Liver (tissue), 9 donors: ENCODE results near the gene EPHA6. TPM values are rescaled to one million over a fixed set of nuclear protein-coding genes. Genes with fewer than 3 reads are reported as not detected.
"Not testable (repeated sequence)": the region's sequence is repeated elsewhere in the genome, so short reads cannot be mapped to it uniquely, and the experiment has no call there.

Experiments used
- DNase-seq: peaks from one replicate; pipeline ENCODE4 v3.0.0-alpha.2; 2017; ENCODE audit warnings: low spot score
- H3K27ac ChIP-seq, 2 donors: one replicate each; pipeline ENCODE4 v1.7.0; 2013; ENCODE audit warnings: inconsistent platforms in 2 of 2, low read length in 2 of 2, control low read depth in 1 of 2, low read depth in 1 of 2, mild to moderate bottlenecking in 1 of 2
- H3K27me3 ChIP-seq, 4 donors: one replicate each; pipeline versions ENCODE4 v1.6.1 to v1.7.0; 2013; ENCODE audit warnings: low read length in 3 of 4, inconsistent platforms in 1 of 4, mild to moderate bottlenecking in 1 of 4, moderate library complexity in 1 of 4; ENCODE audit not compliant: control insufficient read depth in 4 of 4, insufficient read depth in 4 of 4
- H3K36me3 ChIP-seq, 4 donors: one replicate each; pipeline versions ENCODE4 v1.6.1 to v1.7.0; 2013; ENCODE audit warnings: low read length in 3 of 4, mild to moderate bottlenecking in 3 of 4, low read depth in 1 of 4, moderate library complexity in 1 of 4; ENCODE audit not compliant: control insufficient read depth in 4 of 4, insufficient read depth in 3 of 4
- H3K4me1 ChIP-seq, 4 donors: one replicate each; pipeline versions ENCODE4 v1.6.1 to v1.7.0; 2013; ENCODE audit warnings: low read length in 3 of 4, mild to moderate bottlenecking in 3 of 4, moderate library complexity in 1 of 4; ENCODE audit not compliant: control insufficient read depth in 4 of 4, insufficient read depth in 4 of 4
- H3K4me3 ChIP-seq, 3 donors: one replicate each; pipeline versions ENCODE4 v1.6.1 to v1.7.0; 2013; ENCODE audit warnings: low read length in 3 of 3, control low read depth in 1 of 3, low read depth in 1 of 3, mild to moderate bottlenecking in 1 of 3
- H3K9ac ChIP-seq, 2 donors: one replicate each; pipeline ENCODE4 v1.7.0; 2013; ENCODE audit warnings: low read length in 2 of 2, mild to moderate bottlenecking in 2 of 2, moderate library complexity in 2 of 2, control low read depth in 1 of 2, low read depth in 1 of 2
- H3K9me3 ChIP-seq, 4 donors: one replicate each; pipeline versions ENCODE4 v1.6.1 to v1.7.0; 2013; ENCODE audit warnings: low read length in 3 of 4; ENCODE audit not compliant: control insufficient read depth in 4 of 4
- ATF3 ChIP-seq: IDR thresholded peaks from 2 replicates; pipeline ENCODE4 v1.6.1; 2016; ENCODE audit warnings: antibody characterized with exemption
- EGR1 ChIP-seq, 2 donors: IDR thresholded peaks; 2 replicates each; pipeline ENCODE4 v1.6.1; 2016 to 2018; ENCODE audit warnings: antibody characterized with exemption in 2 of 2, low read depth in 2 of 2
- FOXA1 ChIP-seq: IDR thresholded peaks from 2 replicates; pipeline ENCODE4 v1.6.1; 2016; ENCODE audit warnings: antibody characterized with exemption
- FOXA2 ChIP-seq: IDR thresholded peaks from 2 replicates; pipeline ENCODE4 v1.6.1; 2016; ENCODE audit warnings: antibody characterized with exemption
- GABPA ChIP-seq, 2 donors: IDR thresholded peaks in 1 of 2; conservative IDR thresholded peaks in 1 of 2; 2 replicates each; pipeline ENCODE4 v1.6.1; 2016; ENCODE audit warnings: antibody characterized with exemption in 2 of 2, mild to moderate bottlenecking in 1 of 2, moderate library complexity in 1 of 2
- HNF4A ChIP-seq, 2 donors: conservative IDR thresholded peaks; 2 replicates each; pipeline ENCODE4 v1.6.1; 2016; ENCODE audit warnings: antibody characterized with exemption in 2 of 2, mild to moderate bottlenecking in 2 of 2
- HNF4G ChIP-seq: IDR thresholded peaks from 2 replicates; pipeline ENCODE4 v1.6.1; 2016; ENCODE audit warnings: antibody characterized with exemption
- JUND ChIP-seq, 2 donors: IDR thresholded peaks; 2 replicates each; pipeline ENCODE4 v1.6.1; 2016; ENCODE audit warnings: antibody characterized with exemption in 2 of 2
- NR2F2 ChIP-seq: IDR thresholded peaks from 2 replicates; pipeline ENCODE4 v1.6.1; 2016; ENCODE audit warnings: antibody characterized with exemption
- RAD21 ChIP-seq, 2 donors: IDR thresholded peaks; 2 replicates each; pipeline ENCODE4 v1.6.1; 2016; ENCODE audit warnings: antibody characterized with exemption in 2 of 2, mild to moderate bottlenecking in 2 of 2
- REST ChIP-seq: IDR thresholded peaks from 2 replicates; pipeline ENCODE4 v1.6.1; 2016; ENCODE audit warnings: antibody characterized with exemption, mild to moderate bottlenecking
- RXRA ChIP-seq, 2 donors: IDR thresholded peaks; 2 replicates each; pipeline ENCODE4 v1.6.1; 2017 to 2018; ENCODE audit warnings: antibody characterized with exemption in 2 of 2, mild to moderate bottlenecking in 1 of 2
- TAF1 ChIP-seq: conservative IDR thresholded peaks from 2 replicates; pipeline ENCODE4 v1.6.1; 2016; ENCODE audit warnings: antibody characterized with exemption, mild to moderate bottlenecking
- YY1 ChIP-seq: IDR thresholded peaks from 2 replicates; pipeline ENCODE4 v1.6.1; 2016; ENCODE audit warnings: antibody characterized with exemption, mild to moderate bottlenecking
- ZBTB33 ChIP-seq: IDR thresholded peaks from 2 replicates; pipeline ENCODE4 v1.6.1; 2016; ENCODE audit warnings: antibody characterized with exemption
- WGBS: extraction: QIAGEN DNeasy Blood & Tissue Kit; methylation state at CpG from one replicate; pipeline ENCODE4 v1.1.7; 2013; 5-methylcytosine and 5-hydroxymethylcytosine counted together
- polyA plus RNA-seq, 2 donors: library from polyadenylated mRNA; stranded (reverse) in 1 of 2; unstranded in 1 of 2; fragments of 200-250 nt in 1 of 2; fragments of >200 nt in 1 of 2; fragmentation: Nextera tagmentation in 1 of 2; extraction: Ambion mirVana in 1 of 2; gene quantifications; one replicate each; pipeline versions ENCODE4 v1.2.1 to v1.2.3, GENCODE V29; 2013 to 2015
- total RNA-seq, 2 donors: library from RNA; depleted of rRNA; stranded (reverse); fragments of >200 nt; gene quantifications; one replicate each; pipeline ENCODE4 v1.2.3, GENCODE V29; 2014
- TF ChIP-seq, protein P1 (sequence below): fragments of 150-350 bp; IDR thresholded peaks from 2 replicates; pipeline ENCODE4 v1.5.1; 2017; ENCODE audit warnings: improper control_type of control experiment, low read depth, low read length; ENCODE audit not compliant: missing input control
- donor health status: healthy.
- donor health status: healthy.
- donor health status: healthy.
- donor health status: healthy.
- donor health status: healthy.

EPHA6 gene
- total and polyA plus RNA-seq, 4 donors = 0.05 to 0.17 (median 0.05) TPM; not detected in 1

DNA sequence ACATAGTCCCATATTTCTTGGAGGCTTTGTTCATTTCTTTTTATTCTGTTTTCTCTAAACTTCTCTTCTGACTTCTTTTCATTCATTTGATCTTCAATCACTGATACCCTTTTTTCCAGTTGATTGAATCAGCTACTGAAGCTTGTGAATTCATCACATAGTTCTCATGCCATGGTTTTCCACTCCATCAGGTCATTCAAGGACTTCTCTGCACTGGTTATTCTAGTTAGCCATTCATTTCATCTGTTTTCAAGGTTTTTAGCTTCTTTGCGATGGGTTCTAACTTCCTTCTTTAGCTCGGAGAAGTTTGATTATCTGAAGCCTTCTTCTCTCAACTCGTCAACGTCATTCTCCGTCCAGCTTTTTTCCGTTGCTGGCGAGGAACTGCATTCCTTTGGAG lies 169.3 kb downstream of the EPHA6 start:
- not testable (repeated sequence) for H3K4me1 ChIP-seq, H3K36me3 ChIP-seq, H3K9me3 ChIP-seq, H3K27me3 ChIP-seq, DNase-seq, H3K27ac ChIP-seq, H3K9ac ChIP-seq, H3K4me3 ChIP-seq
- WGBS = 91% methylated on average over 7 of the region's 7 CpGs

DNA sequence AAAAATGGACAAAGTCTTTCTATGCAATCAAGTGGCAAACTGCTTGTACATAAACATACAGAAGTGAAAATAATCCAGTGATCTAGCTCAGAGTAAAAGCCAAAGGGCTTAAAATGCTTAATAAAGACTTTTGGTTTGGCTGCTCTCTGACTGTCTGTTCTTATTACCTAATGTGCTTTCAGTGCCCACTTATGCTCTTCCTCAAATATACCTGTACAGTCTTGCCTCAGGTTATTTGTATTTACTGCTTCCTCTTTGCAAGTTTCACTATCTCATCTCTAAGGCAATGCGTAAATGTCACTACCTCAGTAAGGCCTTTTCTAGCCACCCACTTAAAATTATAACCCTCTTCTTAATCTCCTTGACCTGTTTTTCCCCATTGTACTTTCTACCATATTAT lies 171.8 kb downstream of the EPHA6 start:
- no peak for TF ChIP-seq ZBTB33
- TF ChIP-seq RAD21 (IDR thresholded peaks at IDR 0.05) = no peak
- TF ChIP-seq HNF4A (conservative IDR thresholded peaks at IDR 0.05) = no peak
- no peak for TF ChIP-seq FOXA2
- TF ChIP-seq RXRA (IDR thresholded peaks at IDR 0.05) = no peak
- no peak for TF ChIP-seq GABPA (IDR thresholded peaks at IDR 0.05 in 1 of 2, conservative IDR thresholded peaks at IDR 0.05 in 1 of 2)
- TF ChIP-seq YY1 = no peak
- H3K4me1 ChIP-seq = no peaks in the 10 kb centered on the region
- H3K27ac ChIP-seq = no peak overlapping the region
- H3K36me3 ChIP-seq = no peaks in the 10 kb centered on the region
- DNase-seq = no peak
- no peak overlapping the region for H3K4me3 ChIP-seq
- no peaks in the 10 kb centered on the region for H3K27me3 ChIP-seq
- H3K9me3 ChIP-seq = peaks cover 0 to 1% (median 0%) of the 10 kb centered on the region in 4 donors
- WGBS = 92% methylated on average over 1 of the region's 1 CpG
- no peak overlapping the region for H3K9ac ChIP-seq

- Histone ChIP-seq H3K36me3 (no peaks in the 10 kb centered on the region), H3K9ac (no peak overlapping the region), H3K27ac (no peak overlapping the region), H3K4me3 (no peak overlapping the region), H3K4me1 (no peaks in the 10 kb centered on the region), H3K9me3 (peaks cover 0 to 1% (median 0%) of the 10 kb centered on the region in 4 donors), H3K27me3 (no peaks in the 10 kb centered on the region)
- 62% methylated on average over 2 of the region's 2 CpGs for WGBS
- TF ChIP-seq TAF1 (no peak), RAD21 (IDR thresholded peaks at IDR 0.05) (no peak), FOXA2 (no peak), JUND (IDR thresholded peaks at IDR 0.05) (no peak), HNF4A (conservative IDR thresholded peaks at IDR 0.05) (no peak), GABPA (IDR thresholded peaks at IDR 0.05 in 1 of 2, conservative IDR thresholded peaks at IDR 0.05 in 1 of 2) (no peak), EGR1 (IDR thresholded peaks at IDR 0.05; ENCODE audit: low read depth in 2 of 2) (no peak), ZBTB33 (no peak), ATF3 (no peak), FOXA1 (no peak), HNF4G (no peak), RXRA (IDR thresholded peaks at IDR 0.05) (no peak), NR2F2 (no peak), REST (no peak)
- TF ChIP-seq, protein P1, sequence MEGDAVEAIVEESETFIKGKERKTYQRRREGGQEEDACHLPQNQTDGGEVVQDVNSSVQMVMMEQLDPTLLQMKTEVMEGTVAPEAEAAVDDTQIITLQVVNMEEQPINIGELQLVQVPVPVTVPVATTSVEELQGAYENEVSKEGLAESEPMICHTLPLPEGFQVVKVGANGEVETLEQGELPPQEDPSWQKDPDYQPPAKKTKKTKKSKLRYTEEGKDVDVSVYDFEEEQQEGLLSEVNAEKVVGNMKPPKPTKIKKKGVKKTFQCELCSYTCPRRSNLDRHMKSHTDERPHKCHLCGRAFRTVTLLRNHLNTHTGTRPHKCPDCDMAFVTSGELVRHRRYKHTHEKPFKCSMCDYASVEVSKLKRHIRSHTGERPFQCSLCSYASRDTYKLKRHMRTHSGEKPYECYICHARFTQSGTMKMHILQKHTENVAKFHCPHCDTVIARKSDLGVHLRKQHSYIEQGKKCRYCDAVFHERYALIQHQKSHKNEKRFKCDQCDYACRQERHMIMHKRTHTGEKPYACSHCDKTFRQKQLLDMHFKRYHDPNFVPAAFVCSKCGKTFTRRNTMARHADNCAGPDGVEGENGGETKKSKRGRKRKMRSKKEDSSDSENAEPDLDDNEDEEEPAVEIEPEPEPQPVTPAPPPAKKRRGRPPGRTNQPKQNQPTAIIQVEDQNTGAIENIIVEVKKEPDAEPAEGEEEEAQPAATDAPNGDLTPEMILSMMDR = no peak
- no peak for DNase-seq
Observed at GRCh38 chr3:96991231-96991630, 176.8 kb downstream of the EPHA6 start.
